Cardiac muscle cell (in vitro differentiated cells and primary cell): ENCODE data around the gene LYPD6B. TPM values are rescaled to one million over a fixed set of nuclear protein-coding genes. Genes with fewer than 3 reads are reported as not detected.

Experiments used
- DNase-seq, 2 donors: peaks; one replicate each; pipeline versions ENCODE4 v3.0.0 to v3.0.0-alpha.2; 2010 to 2017; ENCODE audit warnings: low read depth in 1 of 2, low spot score in 1 of 2
- H3K27ac ChIP-seq: fragments of 200-600 bp; sonication (generic); 2 replicates; pipeline ENCODE4 v1.5.1; 2016
- H3K27me3 ChIP-seq: fragments of 200-600 bp; sonication (generic); 2 replicates; pipeline ENCODE4 v1.6.0; 2016; ENCODE audit warnings: control low read depth
- H3K36me3 ChIP-seq: fragments of 200-600 bp; sonication (generic); 2 replicates; pipeline ENCODE4 v1.5.1; 2016; ENCODE audit warnings: control low read depth
- H3K4me1 ChIP-seq: fragments of 200-600 bp; sonication (generic); 2 replicates; pipeline ENCODE4 v1.8.1; 2017; ENCODE audit warnings: low read depth, mild to moderate bottlenecking, mixed run types
- H3K4me3 ChIP-seq: fragments of 200-600 bp; sonication (generic); 2 replicates; pipeline ENCODE4 v1.5.1; 2016; ENCODE audit warnings: mild to moderate bottlenecking
- H3K9me3 ChIP-seq: fragments of 200-600 bp; sonication (generic); 2 replicates; pipeline ENCODE4 v1.5.1; 2017; ENCODE audit warnings: low read depth, mild to moderate bottlenecking, control low read depth
- CTCF ChIP-seq: IDR thresholded peaks from 2 replicates; pipeline ENCODE4 v1.5.1; 2012; ENCODE audit warnings: low read depth, mild to moderate bottlenecking, low read length
- polyA plus RNA-seq: library from polyadenylated mRNA; unstranded; fragments of >200 nt; fragmentation: Nextera tagmentation; extraction: Ambion mirVana; gene quantifications from 2 replicates; pipeline ENCODE4 v1.2.1, GENCODE V29; 2016
- total RNA-seq: library from RNA; depleted of rRNA; stranded (reverse); fragments of >200 nt; gene quantifications from 2 replicates; pipeline ENCODE4 v1.2.3, GENCODE V29; 2016

Gene LYPD6B
- total and polyA plus RNA-seq, 2 experiments from 2014 or later: 1.6 to 5.7 TPM

DNA sequence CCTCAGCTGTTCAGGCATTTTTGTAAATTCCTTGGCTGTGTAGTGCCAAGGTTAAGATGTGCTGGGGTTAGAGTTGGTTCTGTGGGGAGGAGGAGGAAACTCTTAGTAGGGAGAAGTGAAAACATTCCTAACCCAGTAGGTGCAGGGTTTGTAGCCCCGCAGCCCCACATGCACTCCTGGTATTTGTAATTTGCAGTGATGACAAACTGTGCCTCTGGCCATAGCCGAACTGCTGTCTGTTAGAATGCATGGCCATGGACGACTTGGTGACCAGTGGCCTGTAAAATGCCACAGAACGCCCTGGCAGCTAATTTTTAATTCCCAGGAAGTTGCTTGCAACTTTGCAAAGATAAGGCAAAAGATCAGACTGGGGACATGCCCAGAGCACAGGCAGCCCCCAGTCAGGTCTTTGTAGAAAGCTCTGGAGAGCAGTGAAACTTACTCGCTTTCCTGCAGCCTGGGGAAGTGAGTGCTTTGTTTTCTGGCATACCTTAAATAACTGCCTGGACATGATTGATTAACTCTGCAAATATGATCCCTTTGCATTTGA, 38.4 kb downstream of the LYPD6B start:
- no peaks in the 10 kb centered on the region for H3K9me3 ChIP-seq
- peak overlapping the region; percentile 46 for H3K27ac ChIP-seq
- peak in 1 of 2 donors; percentile 55 for DNase-seq
- no peak for TF ChIP-seq CTCF
- no peaks in the 10 kb centered on the region for H3K27me3 ChIP-seq
- no peak overlapping the region for H3K4me3 ChIP-seq
- H3K36me3 ChIP-seq: no peaks in the 10 kb centered on the region
- H3K4me1 ChIP-seq: peaks cover 21% of the 10 kb centered on the region

DNA sequence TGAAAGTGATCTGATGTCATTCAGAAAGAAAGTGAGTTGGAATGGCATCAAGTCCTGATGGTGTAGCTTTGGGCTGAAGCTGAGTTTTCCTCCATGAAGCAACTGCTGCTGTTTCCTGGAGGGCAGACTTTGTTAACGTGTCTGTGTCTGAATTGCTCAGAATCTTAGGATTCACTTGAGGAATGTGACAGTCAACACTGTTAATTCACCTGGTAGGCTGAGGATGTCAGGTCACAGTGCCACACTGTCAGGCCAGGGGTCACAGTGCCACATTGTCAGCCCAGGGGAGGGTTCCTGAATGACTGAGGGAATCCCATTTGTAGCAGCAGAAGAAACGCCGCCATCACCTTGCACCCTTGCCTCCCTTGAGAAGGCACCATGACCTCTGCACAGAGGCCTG, 39.4 kb downstream of the LYPD6B start:
- DNase-seq: no peak
- H3K27me3 ChIP-seq: no peaks in the 10 kb centered on the region

GRCh38 chr2:149080099-149080498, 41.6 kb downstream of the LYPD6B start:
- H3K36me3 ChIP-seq: no peaks in the 10 kb centered on the region
- no peak overlapping the region for H3K4me3 ChIP-seq
- H3K9me3 ChIP-seq: no peaks in the 10 kb centered on the region
- no peak overlapping the region for H3K27ac ChIP-seq
- H3K27me3 ChIP-seq: no peaks in the 10 kb centered on the region
- peak in 1 of 2 donors; percentile 9 for DNase-seq
- TF ChIP-seq CTCF: no peak
- peaks cover 32% of the 10 kb centered on the region for H3K4me1 ChIP-seq

More for the DNA sequence above, 39.4 kb downstream of the LYPD6B start:
- peak overlapping the region; percentile 46 for H3K27ac ChIP-seq
- H3K4me1 ChIP-seq: peaks cover 25% of the 10 kb centered on the region
- H3K4me3 ChIP-seq: no peak overlapping the region
- no peaks in the 10 kb centered on the region for H3K9me3 ChIP-seq
- no peaks in the 10 kb centered on the region for H3K36me3 ChIP-seq
- TF ChIP-seq CTCF: no peak

- Histone ChIP-seq H3K27ac (no peak overlapping the region), H3K4me3 (no peak overlapping the region), H3K4me1 (peaks cover 32% of the 10 kb centered on the region), H3K36me3 (no peaks in the 10 kb centered on the region), H3K9me3 (no peaks in the 10 kb centered on the region), H3K27me3 (no peaks in the 10 kb centered on the region)
- TF ChIP-seq CTCF: no peak
- DNase-seq: no peak
Observed at GRCh38 chr2:149080971-149081370, 42.5 kb downstream of the LYPD6B start.

- Histone ChIP-seq H3K4me1 (peaks cover 22% of the 10 kb centered on the region), H3K9me3 (no peaks in the 10 kb centered on the region), H3K27me3 (no peaks in the 10 kb centered on the region), H3K4me3 (no peak overlapping the region), H3K27ac (no peak overlapping the region), H3K36me3 (no peaks in the 10 kb centered on the region)
- TF ChIP-seq CTCF: no peak
- DNase-seq: no peak
Observed at GRCh38 chr2:149082079-149082478, 43.6 kb downstream of the LYPD6B start.
